NCI-H526 treated with DMSO at 0.1 percent for 48 hours (cell line): Measurements from ENCODE around the gene CARD8.
"Not testable (repeated sequence)": the region's sequence is repeated elsewhere in the genome, so short reads cannot be mapped to it uniquely, and the experiment has no call there.

Experiments
- DNase-seq: peaks from one replicate; lab custom pipeline; 2025; lab: John Stamatoyannopoulos, UW

CARD8 gene

DNA sequence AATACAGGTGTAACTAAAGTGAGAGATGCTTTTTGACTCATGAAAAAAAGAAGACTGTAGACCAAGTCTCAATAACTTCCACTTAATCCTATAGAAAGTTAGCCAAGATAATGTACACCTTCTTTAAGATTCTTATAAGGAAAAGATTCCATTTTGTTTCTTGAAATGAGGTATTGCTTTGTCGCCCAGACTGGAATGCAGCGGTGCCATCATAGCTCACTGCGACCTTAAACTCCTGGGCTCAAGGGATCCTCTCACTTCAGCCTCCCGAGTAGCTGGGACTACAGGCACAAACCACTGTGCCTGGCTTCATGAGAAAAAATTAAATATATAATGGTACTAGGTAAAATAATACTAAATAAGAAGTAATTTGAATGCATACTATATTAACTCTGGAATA, 3.3 kb upstream of the CARD8 start:
- DNase-seq, result not testable (repeated sequence)

DNA sequence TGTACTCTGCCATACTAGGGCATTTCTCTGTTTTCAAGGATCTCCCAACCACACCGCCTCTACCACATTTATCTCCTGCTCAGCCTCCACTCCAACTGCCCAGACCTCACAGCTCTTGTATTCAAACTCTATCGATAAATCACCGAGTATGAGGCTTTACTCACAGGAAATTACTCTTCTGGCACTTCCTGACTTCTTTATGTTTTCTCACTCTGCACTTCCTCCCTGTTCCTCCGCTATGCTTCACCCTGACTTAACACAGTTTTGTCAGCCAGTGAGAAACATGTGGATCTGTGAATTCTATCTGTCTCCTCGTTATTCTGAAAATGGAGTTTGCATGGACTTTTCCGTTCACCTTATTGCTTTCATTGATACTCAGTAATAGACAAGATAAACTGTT, 2.6 kb upstream of the CARD8 start:
- no peak for DNase-seq

DNA sequence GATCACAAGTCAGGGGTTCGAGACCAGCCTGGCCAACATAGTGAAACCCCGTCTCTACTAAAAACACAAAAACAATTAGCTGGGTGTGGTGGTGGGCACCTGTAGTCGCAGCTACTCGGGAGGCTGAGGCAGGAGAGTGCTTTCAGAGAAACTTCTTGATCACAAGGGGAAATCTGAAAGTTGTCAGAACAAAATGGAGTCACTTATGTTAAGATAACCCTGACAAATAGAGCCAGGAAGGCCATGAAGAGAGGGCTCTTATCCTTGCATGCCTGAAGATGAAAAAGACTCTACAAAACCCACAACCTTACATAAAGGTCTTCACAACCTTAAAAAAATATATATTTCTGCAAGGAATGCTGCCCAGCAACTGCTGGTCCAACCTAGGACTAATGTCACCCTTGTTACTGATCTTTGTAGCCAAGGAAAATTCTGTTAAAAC, 1.2 kb downstream of the CARD8 start:
- no peak for DNase-seq

DNA sequence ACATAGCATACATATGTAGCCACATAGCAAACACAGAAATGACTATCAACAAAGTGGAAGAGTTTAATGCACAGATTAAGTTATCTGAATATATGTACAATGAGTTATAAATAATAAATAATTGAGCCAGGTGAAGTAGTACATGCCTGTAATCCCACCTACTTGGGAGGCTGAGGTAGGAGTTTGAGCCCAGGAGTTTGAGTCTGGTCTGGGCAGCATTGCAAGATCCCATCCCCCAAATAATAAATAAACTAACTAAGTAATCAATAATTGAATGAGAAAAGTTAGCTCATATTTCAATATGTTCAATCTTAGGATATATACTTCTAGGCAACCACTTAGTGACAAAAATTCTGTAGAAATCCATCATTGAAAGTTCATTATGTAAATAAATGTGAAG, 1.7 kb downstream of the CARD8 start:
- DNase-seq, result no peak

DNA sequence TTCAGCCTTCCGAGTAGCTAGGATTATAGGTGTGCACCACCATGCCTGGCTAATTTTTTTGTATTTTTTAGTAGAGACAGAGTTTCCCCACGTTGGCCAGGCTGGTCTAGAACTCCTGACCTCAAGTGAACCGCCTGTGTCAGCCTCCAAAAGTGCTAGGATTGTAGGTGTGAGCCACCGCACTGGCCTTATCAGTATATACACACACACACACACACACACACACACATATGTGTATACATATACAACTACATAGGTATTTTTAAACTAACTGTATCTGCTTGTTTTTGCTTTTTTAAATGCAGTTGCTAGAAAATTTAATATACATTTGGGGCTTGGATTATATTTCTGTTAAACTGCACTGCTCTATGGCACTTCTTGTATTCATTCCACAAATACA, 3.1 kb downstream of the CARD8 start:
- DNase-seq, result no peak

DNA sequence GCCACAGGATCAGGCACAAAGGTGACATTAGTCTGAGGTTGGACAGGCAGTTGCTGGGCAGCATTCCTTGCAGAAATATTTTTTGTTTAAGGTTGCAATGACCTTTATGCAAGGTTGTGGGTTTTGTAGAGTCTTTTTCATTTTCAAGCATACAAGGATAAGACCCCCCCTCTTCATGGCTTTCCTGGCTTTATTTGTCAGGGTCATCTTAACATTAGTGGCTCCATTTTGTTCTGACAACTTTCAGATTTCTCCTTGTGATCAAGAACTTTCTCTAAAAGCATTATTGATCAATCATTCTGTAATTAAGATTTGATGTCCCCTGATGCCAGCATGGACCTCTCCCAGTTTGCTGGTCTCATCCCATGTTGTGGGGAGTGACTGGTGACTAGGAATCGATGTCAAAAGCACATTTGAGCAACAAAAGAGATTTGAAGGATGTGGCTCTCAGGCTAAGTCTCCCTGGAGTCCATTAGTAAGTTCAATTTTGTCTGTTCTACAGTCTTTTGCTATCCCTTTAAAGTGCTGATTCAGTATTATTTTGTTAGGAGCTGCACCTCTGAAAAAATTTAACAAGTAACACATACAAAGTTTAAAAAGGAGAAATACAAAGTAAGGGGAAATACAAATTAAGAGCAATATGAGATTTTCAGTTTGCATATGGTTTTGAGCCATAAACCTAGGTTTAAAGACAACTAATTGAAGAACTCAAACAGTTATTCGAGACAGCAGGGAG, 5.3 kb downstream of the CARD8 start:
- DNase-seq, result no peak

DNA sequence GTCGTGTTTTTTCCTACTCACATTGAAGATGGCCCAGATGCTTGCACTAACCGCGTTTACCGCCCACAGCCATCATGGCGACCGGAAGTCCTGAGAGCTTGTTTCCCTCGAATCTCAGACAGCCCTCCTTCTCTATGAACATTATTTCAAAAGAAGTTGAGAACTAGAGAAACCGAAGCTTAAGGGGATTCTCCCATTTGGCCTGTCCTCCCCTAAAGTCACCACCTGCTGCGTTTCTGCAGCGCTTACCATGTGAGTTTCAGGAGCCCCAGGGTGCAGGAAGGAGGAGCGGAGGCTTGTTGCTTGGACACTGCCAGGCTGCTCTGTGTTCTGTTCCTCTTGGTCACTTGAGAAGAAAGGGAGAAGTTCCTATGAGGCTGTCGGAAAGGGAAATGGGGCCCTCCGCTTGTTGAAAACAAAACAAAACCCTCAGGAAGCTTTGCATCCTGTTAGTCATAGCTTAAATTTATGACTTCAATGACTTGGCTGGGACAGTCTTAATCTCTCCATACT, 6.2 kb downstream of the CARD8 start:
- no peak for DNase-seq

DNA sequence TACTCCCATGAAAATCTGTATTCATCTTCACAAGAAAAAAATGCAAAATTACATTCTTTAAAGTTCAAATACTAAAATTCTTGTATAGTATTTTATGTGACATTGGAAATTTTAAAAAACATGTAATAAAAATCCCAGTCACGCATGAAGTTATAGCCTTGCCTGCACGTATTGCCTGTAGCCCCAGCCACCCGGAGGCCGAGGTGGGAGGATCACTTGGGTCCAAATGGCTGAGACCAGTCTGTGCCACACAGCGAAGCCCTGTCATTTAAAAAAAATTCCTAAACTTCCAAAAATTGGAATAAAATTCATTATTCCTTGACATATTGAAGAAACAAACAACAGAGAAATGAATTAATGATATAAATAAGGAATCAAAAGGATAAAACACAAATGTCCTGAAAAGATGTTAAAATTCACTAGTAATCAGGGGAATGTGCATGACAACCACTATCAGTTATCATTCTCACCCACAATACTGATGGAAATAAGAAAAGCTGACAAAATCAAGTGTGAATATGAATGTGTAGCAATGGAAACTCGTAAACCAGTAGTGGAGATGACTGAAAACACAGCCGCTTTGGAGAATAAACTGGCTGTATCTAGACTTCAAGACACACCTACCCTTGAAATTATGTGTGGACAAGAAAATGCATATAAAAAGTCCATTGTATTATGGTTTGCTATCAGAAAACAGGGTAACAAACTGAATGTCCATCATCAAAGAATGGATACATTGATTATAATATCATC, 7.5 kb downstream of the CARD8 start:
- DNase-seq, result no peak

DNA sequence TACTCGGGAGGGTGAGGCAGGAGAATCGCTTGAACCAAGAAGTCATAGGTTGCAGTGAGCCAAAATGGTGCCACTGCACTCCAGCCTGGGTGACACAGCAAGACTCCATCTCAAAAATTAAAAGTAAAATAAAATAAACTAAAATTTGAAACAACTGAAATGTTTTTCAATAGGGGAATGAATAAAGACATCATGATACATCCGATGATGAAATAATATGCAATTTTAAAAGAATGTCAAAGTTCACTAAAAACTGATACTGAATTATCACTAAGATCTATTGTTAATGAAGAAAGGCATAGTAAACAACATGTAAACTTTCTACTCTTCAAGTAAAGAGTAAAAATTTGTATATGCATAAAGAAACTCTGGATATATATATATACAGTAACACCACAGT, 8.5 kb downstream of the CARD8 start:
- DNase-seq, result no peak

DNA sequence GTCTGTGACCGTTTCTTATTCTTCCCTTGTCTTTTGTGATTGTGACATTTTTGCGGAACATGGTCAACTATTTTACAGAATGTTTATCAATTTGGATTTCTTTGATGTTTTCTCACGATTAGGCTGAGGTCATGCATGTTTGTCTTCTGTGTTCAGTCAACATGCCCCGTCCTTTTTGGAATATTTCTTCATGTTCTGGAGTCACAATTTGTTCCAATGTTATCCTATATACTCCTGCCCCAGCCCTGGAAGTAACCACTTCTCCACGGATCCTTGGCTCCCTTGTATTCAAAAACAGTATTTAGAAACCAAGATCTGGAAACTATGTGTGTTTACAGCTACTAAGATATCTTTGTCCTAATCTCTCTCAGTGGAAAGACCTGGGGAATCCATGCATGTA, 9.6 kb downstream of the CARD8 start:
- DNase-seq, result no peak

DNA sequence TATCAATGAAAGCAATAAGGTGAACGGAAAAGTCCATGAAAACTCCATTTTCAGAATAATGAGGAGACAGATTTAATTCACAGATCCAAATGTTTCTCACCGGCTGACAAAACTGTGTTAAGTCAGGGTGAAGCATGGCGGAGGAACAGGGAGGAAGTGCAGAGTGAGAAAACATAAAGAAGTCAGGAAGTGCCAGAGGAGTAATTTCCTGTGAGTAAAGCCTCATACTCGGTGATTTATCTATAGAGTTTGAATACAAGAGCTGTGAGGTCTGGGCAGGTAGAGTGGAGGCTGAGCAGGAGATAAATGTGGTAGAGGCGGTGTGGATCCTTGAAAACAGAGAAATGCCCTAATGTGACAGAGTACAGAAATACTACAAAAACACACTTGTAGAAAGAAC, 11.4 kb downstream of the CARD8 start:
- DNase-seq, result no peak

DNA sequence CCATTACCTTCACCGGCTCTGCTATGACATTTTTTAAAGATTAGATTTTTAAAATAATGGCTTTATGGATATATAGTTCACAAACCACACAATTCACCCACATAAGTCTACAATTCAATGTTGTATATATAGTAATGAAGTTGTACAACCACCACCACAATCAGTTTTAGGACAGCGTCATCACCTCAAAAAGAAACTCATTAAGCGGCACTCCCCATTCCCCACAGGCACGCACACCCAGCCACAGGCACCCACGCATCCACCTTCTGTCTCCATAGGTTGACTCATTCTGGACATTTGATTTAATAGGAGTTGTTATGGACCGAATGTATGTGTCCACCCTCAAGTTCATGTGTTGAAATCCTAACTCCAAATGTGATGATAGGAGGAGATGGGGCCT, 13.9 kb downstream of the CARD8 start:
- DNase-seq, result not testable (repeated sequence)

DNA sequence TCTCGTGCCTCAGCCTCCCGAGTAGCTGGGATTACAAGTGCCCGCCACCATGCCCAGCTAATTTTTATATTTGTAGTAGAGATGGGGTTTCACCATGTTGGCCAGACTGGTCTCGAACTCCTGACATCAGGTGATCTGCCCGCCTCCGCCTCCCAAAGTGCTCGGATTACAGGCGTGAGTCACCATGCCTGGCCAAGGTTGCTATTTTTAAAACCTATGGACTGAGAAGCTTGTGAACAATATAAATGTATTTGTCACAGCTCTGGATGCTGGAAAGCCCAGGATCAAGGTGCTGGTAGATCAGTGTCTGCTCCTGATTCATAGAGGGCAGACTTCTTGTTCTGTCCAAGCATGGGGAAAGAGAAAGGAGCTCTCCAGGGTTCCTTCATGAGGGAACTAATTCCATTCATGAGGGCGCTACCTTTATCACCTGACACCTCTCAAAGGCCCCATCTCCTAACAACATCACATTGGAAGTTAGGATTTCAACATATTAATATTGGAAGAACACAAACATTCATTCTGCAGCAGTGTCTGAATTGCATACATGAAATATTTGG, 16.1 kb downstream of the CARD8 start:
- DNase-seq, result no peak

DNA sequence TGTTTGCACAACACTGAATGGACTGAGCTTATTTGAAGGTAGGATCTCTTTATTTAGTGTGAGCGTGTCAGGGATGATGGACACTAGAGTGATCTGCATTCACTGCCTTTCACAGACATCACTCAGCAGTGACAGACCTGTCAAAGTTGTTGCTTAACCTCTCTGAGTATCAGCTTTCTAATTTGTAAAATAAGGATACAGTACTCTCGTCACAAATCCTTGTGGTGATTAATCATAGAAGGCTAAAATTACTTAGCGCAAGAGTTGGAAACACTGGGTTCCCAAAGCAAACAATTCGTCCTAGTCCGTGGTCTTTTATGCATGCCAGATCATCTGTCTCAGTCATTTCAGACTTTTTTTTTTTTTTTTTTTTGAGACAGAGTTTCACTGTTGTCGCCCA, 16.6 kb downstream of the CARD8 start:
- DNase-seq, result no peak

DNA sequence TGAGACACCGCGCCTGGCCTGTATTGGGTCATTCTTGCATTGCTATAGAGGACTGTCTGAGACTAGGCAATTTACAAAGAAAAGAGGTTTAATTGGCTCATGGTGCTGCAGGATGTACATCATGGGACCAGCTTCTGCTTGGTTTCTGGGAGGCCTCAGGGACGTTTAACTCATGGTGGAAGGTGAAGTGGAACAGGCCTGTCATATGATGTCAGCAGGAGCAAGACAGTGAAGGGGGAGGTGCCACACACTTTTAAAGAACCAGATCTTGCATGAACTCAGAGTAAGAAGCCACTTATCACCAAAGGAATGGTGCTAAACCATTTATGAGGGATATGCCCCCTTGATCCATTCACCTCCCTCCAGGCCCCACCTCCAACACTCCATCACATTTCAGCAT, 18.7 kb downstream of the CARD8 start:
- DNase-seq, result no peak

DNA sequence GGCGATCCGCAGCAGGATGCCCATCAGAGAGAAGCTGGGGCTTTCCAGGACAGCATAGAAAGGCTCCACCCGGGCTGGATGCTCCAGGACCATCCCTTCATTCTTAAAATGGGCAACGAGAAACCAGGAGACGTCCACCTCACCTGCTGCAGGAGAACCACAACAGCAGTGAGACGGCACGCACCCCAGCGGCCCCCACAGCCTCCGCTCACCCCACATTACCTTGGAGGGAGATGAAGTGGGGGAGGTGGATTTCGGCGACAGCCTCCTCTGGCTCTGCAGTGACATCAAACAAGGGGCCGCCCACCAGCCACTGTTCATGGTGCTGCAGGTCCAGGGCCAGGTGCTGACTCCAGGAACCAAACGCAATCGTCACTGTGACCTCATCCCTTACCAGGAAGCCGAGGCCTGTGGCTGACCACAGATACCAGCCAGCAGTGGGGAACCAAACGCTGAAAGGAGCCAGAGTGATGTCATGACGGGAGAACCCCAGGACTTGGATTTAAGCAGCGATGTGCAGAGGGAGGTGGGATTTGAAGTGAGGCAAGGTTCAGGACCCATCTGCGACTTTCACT, 25.1 kb downstream of the CARD8 start:
- DNase-seq, result no peak

DNA sequence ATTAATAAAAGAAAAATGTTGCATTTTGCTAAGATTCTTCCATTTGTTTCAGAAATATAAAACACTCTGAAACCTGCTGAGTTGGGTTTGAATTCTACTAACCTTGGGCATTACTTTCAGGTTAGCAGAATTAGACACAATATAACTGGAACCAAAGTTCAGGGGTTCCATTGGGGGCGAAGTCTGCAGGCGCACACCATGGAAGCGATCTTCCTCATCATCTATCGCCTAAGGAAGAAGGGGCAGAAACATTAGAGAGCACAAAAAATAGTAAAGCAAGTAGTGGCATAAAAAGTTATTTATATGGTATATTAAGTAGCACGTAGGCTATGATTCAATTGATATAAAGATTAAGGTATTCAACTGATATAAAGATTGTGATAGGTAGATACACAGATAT, 34.1 kb downstream of the CARD8 start:
- no peak for DNase-seq

DNA sequence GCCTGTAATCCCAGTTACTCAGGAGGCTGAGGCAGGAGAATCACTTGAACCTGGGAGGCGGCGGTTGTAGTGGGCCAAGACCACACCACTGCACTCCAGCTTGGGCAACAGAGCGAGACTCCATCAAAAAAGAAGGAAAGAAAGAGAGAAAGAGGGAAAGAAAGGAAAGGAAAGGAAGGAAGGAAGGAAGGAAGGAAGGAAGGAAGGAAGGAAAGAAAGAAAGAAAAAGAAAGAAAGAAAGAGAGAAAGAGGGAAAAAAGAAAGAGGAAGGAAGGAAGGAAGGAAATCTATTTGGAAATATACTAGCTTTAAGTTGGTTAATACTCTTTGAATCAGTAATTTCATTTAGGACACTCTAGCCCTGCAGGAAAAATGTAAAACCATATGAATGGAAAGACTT, 34.9 kb downstream of the CARD8 start:
- DNase-seq, result not testable (repeated sequence)

DNA sequence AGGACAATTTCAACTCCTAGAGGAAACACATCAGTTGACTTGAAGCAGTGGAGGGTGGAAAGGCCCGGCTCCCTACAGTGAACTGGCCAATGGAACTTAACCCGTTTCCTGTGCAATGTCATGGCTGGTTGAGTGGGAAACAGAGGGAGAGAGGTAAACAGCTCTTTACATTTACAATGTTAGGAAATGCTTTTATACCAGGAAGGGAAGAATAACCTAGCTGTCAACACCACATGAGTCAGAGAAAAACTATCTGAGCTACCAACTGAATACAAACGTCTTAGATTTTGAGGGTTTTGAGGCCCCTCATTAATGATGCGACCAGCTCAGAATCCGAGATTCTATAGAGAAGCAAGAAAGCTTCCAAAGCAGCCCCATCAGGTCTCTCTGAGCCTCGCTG, 36.7 kb downstream of the CARD8 start:
- DNase-seq, result no peak

DNA sequence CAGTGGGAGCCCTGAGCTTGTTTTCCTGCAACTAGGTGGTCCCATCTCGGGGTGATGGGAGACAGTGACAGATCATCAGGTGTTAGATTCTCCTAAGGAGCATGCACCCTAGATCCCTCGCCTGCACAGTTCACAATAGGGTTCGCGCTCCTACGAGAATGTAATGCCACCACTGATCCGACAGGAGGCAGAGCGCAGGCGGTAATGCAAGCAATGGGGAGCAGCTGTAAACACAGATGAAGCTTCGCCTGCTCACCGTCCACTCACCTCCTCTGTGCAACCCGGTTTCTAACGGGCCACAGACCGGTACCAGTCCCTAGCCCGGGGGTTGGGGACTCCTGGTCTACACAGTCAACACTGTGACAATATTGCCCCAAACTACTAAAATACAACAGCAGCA, 38.8 kb downstream of the CARD8 start:
- no peak for DNase-seq

DNA sequence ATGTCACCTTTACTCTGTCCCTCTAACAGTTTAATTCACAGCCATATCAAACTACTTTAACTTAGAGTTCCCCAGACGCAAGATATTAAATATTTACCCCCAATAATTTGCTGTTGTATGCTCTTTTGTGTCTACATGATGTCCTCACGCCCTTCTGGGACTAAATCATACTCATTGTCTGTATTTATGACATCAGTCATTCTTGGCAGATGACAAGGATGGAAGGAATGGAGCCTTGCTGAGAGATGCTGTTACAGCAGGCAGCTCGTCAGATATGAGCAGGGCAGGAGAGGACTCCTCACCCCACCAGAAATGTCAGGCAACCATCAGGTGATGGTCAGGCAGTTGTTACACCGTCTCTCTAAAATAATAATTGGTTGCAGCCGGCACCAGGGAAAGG, 41.8 kb downstream of the CARD8 start:
- no peak for DNase-seq

DNA sequence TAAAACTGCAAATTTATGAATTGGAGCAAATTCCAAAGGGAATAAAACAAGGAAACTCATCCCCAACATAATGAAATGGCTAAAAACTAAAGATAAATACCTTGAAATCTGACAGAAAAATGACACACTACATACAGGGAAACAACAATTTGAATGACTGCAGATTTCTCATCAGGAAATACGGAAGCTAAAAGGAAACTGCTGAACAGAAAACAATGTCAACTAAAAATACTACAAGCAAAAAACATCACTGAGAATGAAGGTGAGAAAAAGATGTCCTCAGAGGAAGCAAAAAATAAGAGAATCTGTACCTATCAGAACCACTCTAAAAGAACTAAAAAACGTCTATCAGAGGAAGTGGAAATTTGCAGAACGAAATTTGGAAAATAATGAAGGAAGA, 45.7 kb downstream of the CARD8 start:
- no peak for DNase-seq
